HepG2 (cell line): ENCODE data around the gene PTPRC. TPM values are rescaled to one million over a fixed set of nuclear protein-coding genes. Genes with fewer than 3 reads are reported as not detected.

Experiments
- ATAC-seq: fragments of 200-7000 bp; cut with Tn5 transposase; 3 replicates; pipeline ENCODE4 v1.9.1; 2020; ENCODE audit warnings: mild to moderate bottlenecking, moderate library complexity
- BruUV-seq: library from RNA; stranded (reverse); fragments of 400-500 nt; replicated peaks from 2 replicates; lab custom pipeline; 2021; lab: Mats Ljungman, UMichigan
- CTCF ChIA-PET: fragments of 300-600 bp; formaldehyde crosslinking; extraction: SDS; loops from one replicate; lab custom pipeline; 2021; ENCODE audit warnings: low total read pairs, inconsistent platforms, low intra/inter-chr PET ratio; lab: Yijun Ruan, JAX
- POLR2A ChIA-PET: fragments of 350-600 bp; sonication (Branson Sonifier 250); formaldehyde crosslinking; loops from one replicate; lab custom pipeline; 2020; ENCODE audit warnings: antibody characterized with exemption, inconsistent platforms; lab: Yijun Ruan, JAX
- DNase-seq: peaks from one replicate; pipeline ENCODE4 v3.0.0-alpha.2; 2015; ENCODE audit warnings: low spot score
- FAIRE-seq: peaks from 3 replicates; lab custom pipeline; 2011; peaks lifted over from hg19 to GRCh38; lab: Jason Lieb, UNC
- H2AFZ ChIP-seq: one replicate; pipeline ENCODE4 v1.6.1; 2011; ENCODE audit warnings: low read length, inconsistent platforms
- H3K27ac ChIP-seq: fragments of 300-600 bp; 3 replicates; pipeline ENCODE4 v1.8.0; 2011; ENCODE audit warnings: mixed run types, mild to moderate bottlenecking, mixed read lengths, low read length, inconsistent platforms; ENCODE audit not compliant: insufficient read depth; ENCODE audit errors: extremely low read length
- H3K27me3 ChIP-seq, 2 experiments: fragments of 200-600 bp in 1 of 2; 2 replicates in 1 of 2; 3 replicates in 1 of 2; pipeline versions ENCODE4 v1.6.0 to v1.8.0; 2011; ENCODE audit warnings: low read length in 2 of 2, mild to moderate bottlenecking in 2 of 2, moderate library complexity in 2 of 2, inconsistent platforms in 1 of 2; ENCODE audit not compliant: insufficient read depth in 2 of 2, control insufficient read depth in 1 of 2
- H3K36me3 ChIP-seq, 2 experiments: fragments of 200-600 bp in 1 of 2; replicated peaks in 1 of 2; 2 replicates in 1 of 2; 3 replicates in 1 of 2; pipeline versions ENCODE4 v1.5.1 to v1.8.0; 2011; ENCODE audit warnings: low read length in 2 of 2, inconsistent platforms in 1 of 2; ENCODE audit not compliant: insufficient read depth in 2 of 2, control insufficient read depth in 1 of 2
- H3K4me1 ChIP-seq: 2 replicates; pipeline ENCODE4 v1.5.1; 2012; ENCODE audit warnings: low read length, inconsistent platforms; ENCODE audit not compliant: insufficient read depth
- H3K4me2 ChIP-seq: 2 replicates; pipeline ENCODE4 v1.6.0; 2011; ENCODE audit warnings: low read depth, low read length, inconsistent platforms
- H3K4me3 ChIP-seq, 3 experiments: fragments of 200-600 bp in 1 of 3; sonication (generic), shearing (Covaris generic) in 1 of 3; replicated peaks in 1 of 3; 2 replicates each; pipeline ENCODE4 v1.5.1; 2011 to 2016; ENCODE audit warnings: low read length in 3 of 3, inconsistent platforms in 2 of 3, low read depth in 2 of 3, mild to moderate bottlenecking in 2 of 3, control low read depth in 1 of 3, mixed read lengths in 1 of 3; ENCODE audit not compliant: insufficient read depth in 1 of 3
- H3K79me2 ChIP-seq: one replicate; pipeline ENCODE4 v1.6.1; 2011; ENCODE audit warnings: low read length, inconsistent platforms; ENCODE audit not compliant: insufficient read depth
- H3K9ac ChIP-seq: 2 replicates; pipeline ENCODE4 v1.6.0; 2011; ENCODE audit warnings: mild to moderate bottlenecking, low read depth, low read length, inconsistent platforms; ENCODE audit not compliant: insufficient read depth
- H3K9me3 ChIP-seq: 2 replicates; pipeline ENCODE4 v1.5.1; 2012; ENCODE audit warnings: mild to moderate bottlenecking, low read length
- H4K20me1 ChIP-seq: 2 replicates; pipeline ENCODE4 v1.6.0; 2011; ENCODE audit warnings: inconsistent platforms, mild to moderate bottlenecking, low read length, moderate library complexity; ENCODE audit not compliant: insufficient read depth
- HMGA1 ChIP-seq: sonication (generic); formaldehyde crosslinking; conservative IDR thresholded peaks from 2 replicates; pipeline ENCODE4 v1.4.0; 2020; ENCODE audit warnings: missing genetic modification reagents
- HNRNPL ChIP-seq: fragments of 200-400 bp; formaldehyde crosslinking; IDR thresholded peaks from 2 replicates; pipeline ENCODE4 v1.6.1; 2017; ENCODE audit warnings: mild to moderate bottlenecking, low read depth, low read length
- RAD51 ChIP-seq: fragments of 450-650 bp; IDR thresholded peaks from 2 replicates; pipeline ENCODE4 v1.6.1; 2016; ENCODE audit warnings: borderline replicate concordance
- SALL1 ChIP-seq: sonication (generic); formaldehyde crosslinking; IDR thresholded peaks from 2 replicates; pipeline ENCODE4 v1.8.0; 2022; ENCODE audit warnings: mild to moderate bottlenecking, missing genetic modification reagents
- SNAPC4 ChIP-seq: sonication (generic); formaldehyde crosslinking; IDR thresholded peaks from 2 replicates; pipeline ENCODE4 v1.4.0; 2020; ENCODE audit warnings: mild to moderate bottlenecking, missing genetic modification reagents
- TSC22D2 ChIP-seq: sonication (generic); formaldehyde crosslinking; IDR thresholded peaks from 2 replicates; pipeline ENCODE4 v1.5.1; 2020; ENCODE audit warnings: missing genetic modification reagents, mild to moderate bottlenecking, borderline replicate concordance
- WIZ ChIP-seq: sonication (generic); formaldehyde crosslinking; IDR thresholded peaks from 2 replicates; pipeline ENCODE4 v1.5.1; 2020; ENCODE audit warnings: mild to moderate bottlenecking, missing genetic modification reagents
- ZBTB14 ChIP-seq: sonication (generic); formaldehyde crosslinking; IDR thresholded peaks from 2 replicates; pipeline ENCODE4 v1.4.0; 2020; ENCODE audit warnings: missing genetic modification reagents
- ZNF18 ChIP-seq: sonication (generic); formaldehyde crosslinking; IDR thresholded peaks from 2 replicates; pipeline ENCODE4 v1.8.0; 2022; ENCODE audit warnings: mild to moderate bottlenecking, missing genetic modification reagents; ENCODE audit not compliant: insufficient replicate concordance
- ZNF574 ChIP-seq: sonication (generic); formaldehyde crosslinking; IDR thresholded peaks from 2 replicates; pipeline ENCODE4 v1.4.0; 2020; ENCODE audit warnings: missing genetic modification reagents
- ZNF784 ChIP-seq: sonication (generic); formaldehyde crosslinking; IDR thresholded peaks from 2 replicates; pipeline ENCODE4 v1.5.1; 2020; ENCODE audit warnings: missing genetic modification reagents, mild to moderate bottlenecking, borderline replicate concordance
- WGBS: methylation state at CpG from one replicate; pipeline ENCODE4 v1.1.6; 2017; ENCODE audit warnings: low lambda C conversion rate; 5-methylcytosine and 5-hydroxymethylcytosine counted together
- in situ Hi-C: cut with HindIII; loops from 2 replicates; pipeline ENCODE4 v1.10.0; 2017; ENCODE audit warnings: low pct_unique_long_range_greater_than_20kb; ENCODE audit not compliant: extremely low pct_ligation_motif_present
- intact Hi-C: fragments of 100-400 bp; cut with micrococcal nuclease; formaldehyde crosslinking; loops from one replicate; pipeline ENCODE4 v1.10.0; 2022; ENCODE audit not compliant: unreplicated experiment
- polyA plus RNA-seq, 8 experiments: library from polyadenylated mRNA; depleted of rRNA in 3 of 8; stranded (reverse) in 7 of 8; unstranded in 1 of 8; fragments of >200 nt; fragmentation: Illumina TruSeq in 4 of 8; extraction: Trizol in 4 of 8; gene quantifications; 2 replicates each; pipeline versions ENCODE4 v1.2.1 to v1.2.3, GENCODE V29; 2011 to 2016; ENCODE audit warnings: low read depth in 4 of 8, missing spikeins in 1 of 8, mixed read lengths in 1 of 8; ENCODE audit not compliant: insufficient read depth in 1 of 8
- total RNA-seq, 5 experiments: library from RNA; depleted of rRNA; stranded (reverse); fragments of >200 nt; fragmentation: Illumina TruSeq; extraction: Trizol; gene quantifications; 2 replicates each; pipeline ENCODE4 v1.2.3, GENCODE V29; 2016; ENCODE audit warnings: low read depth in 1 of 5

Gene PTPRC
- total and polyA plus RNA-seq, 2 of the 13 experiments (the other 11 are each of a cell fraction or from before 2014, with no cell fraction given), result not detected

GRCh38 chr1:198797656-198798055 lies 158.8 kb downstream of the PTPRC start (continued):
- no peak for TF ChIP-seq ZNF18 (CRISPR knock-in tag)
- TF ChIP-seq ZNF574 (CRISPR knock-in tag), result no peak
- TF ChIP-seq, all 625 proteins: peak for 0

GRCh38 chr1:198798923-198799386 lies 160.1 kb downstream of the PTPRC start:
- H3K4me2 ChIP-seq, result no peak overlapping the region
- no peak for FAIRE-seq
- H4K20me1 ChIP-seq, result no peaks in the 10 kb centered on the region
- no peaks in the 10 kb centered on the region for H3K27me3 ChIP-seq
- H3K4me3 ChIP-seq, result no peak overlapping the region
- ATAC-seq, result no peak
- no peaks in the 10 kb centered on the region for H3K79me2 ChIP-seq
- DNase-seq, result no peak
- H3K36me3 ChIP-seq, result no peaks in the 10 kb centered on the region
- H3K4me1 ChIP-seq, result no peaks in the 10 kb centered on the region
- WGBS, result 0% methylated on average over 1 of the region's 1 CpG
- H3K9me3 ChIP-seq, result peaks cover 32% of the 10 kb centered on the region
- H2AFZ ChIP-seq, result no peak overlapping the region
- in situ Hi-C loops (no loop called here), intact Hi-C loops (no loop called here)
- ChIA-PET CTCF (no interaction called here), POLR2A (no interaction called here)
- H3K9ac ChIP-seq, result no peak overlapping the region
- no peak overlapping the region for H3K27ac ChIP-seq
- BruUV-seq, result no TSS peak
- no peak for TF ChIP-seq WIZ (CRISPR knock-in tag)
- no peak for TF ChIP-seq SNAPC4
- TF ChIP-seq ZBTB14 (CRISPR knock-in tag), result no peak
- TF ChIP-seq RAD51, result no peak
- TF ChIP-seq HMGA1 (CRISPR knock-in tag), result no peak
- TF ChIP-seq SALL1 (CRISPR knock-in tag), result no peak
- no peak for TF ChIP-seq ZNF784 (CRISPR knock-in tag)
- TF ChIP-seq TSC22D2 (CRISPR knock-in tag), result no peak
- TF ChIP-seq HNRNPL, result no peak
